ENCODE results near the gene SOCS6.

Gene SOCS6

DNA sequence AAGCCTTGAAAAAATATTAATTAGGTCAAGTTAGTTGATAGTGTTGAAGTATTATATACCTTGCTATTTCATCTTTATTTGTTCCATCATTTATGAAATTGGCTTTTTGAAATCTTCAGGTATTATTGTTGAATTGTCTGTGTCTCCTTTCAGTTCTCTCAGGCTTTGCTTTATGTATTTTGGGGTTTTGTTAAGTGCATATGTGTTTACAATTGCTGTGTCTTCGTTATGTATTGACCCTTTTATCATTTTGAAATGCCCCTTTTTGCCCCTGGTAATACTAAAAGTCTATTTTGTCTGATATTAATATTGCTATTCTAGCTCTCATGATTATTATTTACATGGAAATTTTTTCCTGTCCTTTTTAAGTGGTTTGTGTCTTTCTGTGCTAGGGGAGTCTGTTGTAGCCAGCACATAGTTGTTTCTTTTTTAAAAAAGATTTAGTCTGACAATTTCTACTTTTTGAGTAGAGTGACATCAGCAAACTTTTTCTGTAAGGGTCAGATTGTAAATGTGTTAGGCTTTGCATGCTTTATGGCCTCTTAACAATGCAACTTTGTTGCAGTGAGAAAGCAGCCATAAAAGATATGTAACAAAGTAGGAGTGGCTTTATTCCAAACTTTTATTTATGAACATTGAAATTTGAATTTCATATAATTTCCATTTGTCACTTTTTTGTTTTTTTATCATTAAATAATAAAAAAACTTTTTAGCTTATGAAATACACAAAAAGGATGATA, 19.9 kb downstream of the SOCS6 start:
- in situ Hi-C loops (cut with HindIII; ENCODE audit: low sequenced_read_pairs) = no loop called here
- TF ChIP-seq, protein P1, sequence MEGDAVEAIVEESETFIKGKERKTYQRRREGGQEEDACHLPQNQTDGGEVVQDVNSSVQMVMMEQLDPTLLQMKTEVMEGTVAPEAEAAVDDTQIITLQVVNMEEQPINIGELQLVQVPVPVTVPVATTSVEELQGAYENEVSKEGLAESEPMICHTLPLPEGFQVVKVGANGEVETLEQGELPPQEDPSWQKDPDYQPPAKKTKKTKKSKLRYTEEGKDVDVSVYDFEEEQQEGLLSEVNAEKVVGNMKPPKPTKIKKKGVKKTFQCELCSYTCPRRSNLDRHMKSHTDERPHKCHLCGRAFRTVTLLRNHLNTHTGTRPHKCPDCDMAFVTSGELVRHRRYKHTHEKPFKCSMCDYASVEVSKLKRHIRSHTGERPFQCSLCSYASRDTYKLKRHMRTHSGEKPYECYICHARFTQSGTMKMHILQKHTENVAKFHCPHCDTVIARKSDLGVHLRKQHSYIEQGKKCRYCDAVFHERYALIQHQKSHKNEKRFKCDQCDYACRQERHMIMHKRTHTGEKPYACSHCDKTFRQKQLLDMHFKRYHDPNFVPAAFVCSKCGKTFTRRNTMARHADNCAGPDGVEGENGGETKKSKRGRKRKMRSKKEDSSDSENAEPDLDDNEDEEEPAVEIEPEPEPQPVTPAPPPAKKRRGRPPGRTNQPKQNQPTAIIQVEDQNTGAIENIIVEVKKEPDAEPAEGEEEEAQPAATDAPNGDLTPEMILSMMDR (IDR thresholded peaks at IDR 0.05; ENCODE audit: low read depth, low read length, missing control alignments) = no peak
- no peak for DNase-seq (ENCODE audit: low read depth)
- no peak overlapping the region for H3K4me3 ChIP-seq (ENCODE audit: low read depth, low read length)

DNA sequence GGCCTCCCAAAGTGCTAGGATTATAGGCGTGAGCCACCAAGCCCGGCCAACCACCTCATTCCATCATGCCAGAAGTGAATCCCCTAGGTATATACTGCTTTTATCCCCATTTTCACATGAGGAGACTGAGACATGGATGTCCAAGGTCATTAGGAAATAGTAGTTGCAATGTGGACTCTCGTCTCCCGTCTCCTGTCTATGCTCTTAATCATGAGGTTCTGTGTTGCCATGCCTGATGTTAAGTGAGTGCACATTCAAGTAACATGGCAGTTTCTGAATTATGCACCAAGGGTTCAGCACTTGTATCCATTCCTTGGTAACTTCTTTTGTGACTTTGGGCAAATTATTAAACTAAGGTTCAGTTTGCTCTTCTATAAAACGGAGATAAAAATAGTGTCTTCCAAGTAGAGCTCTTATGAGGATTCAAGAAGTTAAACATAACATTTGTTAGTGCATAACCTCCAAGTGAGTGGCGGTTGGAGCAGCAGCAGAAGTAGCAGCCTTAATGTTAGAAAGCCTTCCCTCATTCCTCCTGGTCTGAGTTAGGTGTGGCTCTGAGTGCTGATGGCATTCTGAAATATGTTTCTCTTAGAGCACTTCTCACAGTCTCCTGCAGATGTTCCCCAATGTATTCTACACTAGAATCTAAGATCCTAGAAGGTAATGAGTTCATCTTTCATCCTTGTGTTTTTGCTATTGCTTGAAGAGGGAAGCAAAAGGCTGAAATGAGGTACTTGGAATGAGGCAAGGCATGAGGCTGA, 21.9 kb downstream of the SOCS6 start:
- in situ Hi-C loops (cut with HindIII; ENCODE audit: low sequenced_read_pairs) = no loop called here
- H3K4me3 ChIP-seq (ENCODE audit: low read depth, low read length) = no peak overlapping the region
- DNase-seq (ENCODE audit: low read depth) = no peak
- TF ChIP-seq, protein P1 (IDR thresholded peaks at IDR 0.05; ENCODE audit: low read depth, low read length, missing control alignments) = no peak

DNA sequence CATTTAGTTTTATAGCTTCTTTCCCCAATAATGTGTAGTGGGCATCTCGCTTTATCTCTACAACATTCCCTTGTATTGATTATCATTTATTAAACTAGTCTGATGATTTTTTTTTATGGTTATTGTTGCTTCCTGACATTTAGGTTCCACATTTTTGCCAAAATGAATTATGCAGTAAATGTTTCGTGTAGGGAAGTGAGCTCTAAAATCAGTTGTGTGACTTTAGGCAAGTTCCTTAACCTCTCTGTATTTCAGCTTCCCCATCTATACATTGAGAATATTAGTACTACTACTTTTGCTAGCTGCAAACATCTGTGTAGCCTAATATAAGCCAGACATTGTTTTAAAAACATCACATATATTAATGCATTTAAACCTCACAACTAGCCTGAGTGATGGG, 22.9 kb downstream of the SOCS6 start:
- TF ChIP-seq, protein P1 (IDR thresholded peaks at IDR 0.05; ENCODE audit: low read depth, low read length, missing control alignments) = no peak
- no peak overlapping the region for H3K4me3 ChIP-seq (ENCODE audit: low read depth, low read length)
- in situ Hi-C loops (cut with HindIII; ENCODE audit: low sequenced_read_pairs) = no loop called here
- DNase-seq (ENCODE audit: low read depth) = no peak

DNA sequence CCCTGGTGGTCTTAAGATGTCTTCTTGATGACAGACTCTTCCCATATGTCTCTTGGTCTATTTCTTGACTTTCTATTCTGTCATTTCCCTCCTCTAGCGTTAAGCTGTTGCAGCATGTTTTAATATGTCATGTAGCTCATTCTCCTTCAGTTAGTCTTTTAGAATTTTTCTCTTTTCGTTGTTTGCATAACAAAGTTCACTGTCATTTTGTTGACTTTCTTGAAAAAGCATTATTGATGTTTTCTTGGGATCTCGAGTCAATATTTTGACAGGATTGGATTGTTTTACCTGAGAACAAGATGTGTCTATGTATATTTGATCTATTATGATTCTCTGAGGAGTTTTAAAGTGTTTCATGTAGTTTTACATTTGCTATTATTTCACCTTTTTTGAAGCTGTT, 24.8 kb downstream of the SOCS6 start:
- no peak for DNase-seq (ENCODE audit: low read depth)
- TF ChIP-seq, protein P1 (IDR thresholded peaks at IDR 0.05; ENCODE audit: low read depth, low read length, missing control alignments) = no peak
- H3K4me3 ChIP-seq (ENCODE audit: low read depth, low read length) = no peak overlapping the region
- in situ Hi-C loops (cut with HindIII; ENCODE audit: low sequenced_read_pairs) = no loop called here

DNA sequence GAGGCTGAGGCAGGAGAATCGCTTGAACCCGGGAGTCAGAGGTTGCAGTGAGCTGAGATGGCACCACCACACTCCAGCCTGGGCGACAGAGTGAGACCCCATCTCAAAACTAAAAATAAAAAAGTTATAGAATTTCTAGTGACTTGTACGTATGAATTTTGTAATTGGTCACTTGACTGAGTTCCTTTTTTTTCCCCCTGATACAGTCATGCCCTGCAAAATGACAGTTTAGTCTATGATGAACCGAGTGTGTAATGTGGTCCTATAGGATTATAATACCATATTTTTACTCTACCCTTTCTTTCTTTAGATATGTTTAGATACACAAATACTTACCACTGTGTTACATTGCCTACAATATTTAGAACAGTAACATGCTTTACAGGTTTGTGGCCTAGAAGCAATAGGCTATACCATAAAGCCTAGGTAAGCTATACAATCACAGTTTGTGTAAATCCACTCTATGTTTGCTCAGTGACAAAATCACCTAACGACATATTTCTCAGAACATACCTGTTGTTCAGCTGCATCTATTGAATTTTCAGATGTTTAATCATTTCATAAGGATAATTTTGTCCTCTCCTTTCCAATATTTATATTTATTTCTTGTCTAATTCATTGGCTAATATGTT, 25.4 kb downstream of the SOCS6 start:
- no peak overlapping the region for H3K4me3 ChIP-seq (ENCODE audit: low read depth, low read length)
- no peak for DNase-seq (ENCODE audit: low read depth)
- TF ChIP-seq, protein P1 (IDR thresholded peaks at IDR 0.05; ENCODE audit: low read depth, low read length, missing control alignments) = no peak
- in situ Hi-C loops (cut with HindIII; ENCODE audit: low sequenced_read_pairs) = no loop called here

DNA sequence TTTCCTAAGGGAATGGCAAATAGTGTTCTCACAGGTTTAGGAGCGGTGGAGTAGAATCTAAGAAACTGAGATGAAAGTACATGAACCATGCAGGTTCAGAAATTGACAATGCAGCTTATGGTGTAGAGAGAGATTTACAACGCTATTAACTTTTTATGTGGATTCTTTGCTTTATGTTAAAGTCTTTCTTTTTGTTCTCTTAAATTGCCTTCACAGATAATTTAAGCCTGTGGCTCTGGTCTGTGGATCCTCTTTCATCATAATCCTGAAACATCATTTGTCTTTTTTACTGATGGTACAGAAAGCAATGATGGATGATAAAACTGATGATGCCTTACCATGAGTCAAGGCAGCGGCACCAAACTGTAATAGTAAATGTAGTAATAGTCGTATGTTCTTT, 30.3 kb downstream of the SOCS6 start:
- in situ Hi-C loops (cut with HindIII; ENCODE audit: low sequenced_read_pairs) = no loop called here
- DNase-seq (ENCODE audit: low read depth) = no peak
- TF ChIP-seq, protein P1 (IDR thresholded peaks at IDR 0.05; ENCODE audit: low read depth, low read length, missing control alignments) = no peak
- H3K4me3 ChIP-seq (ENCODE audit: low read depth, low read length) = no peak overlapping the region

Data from astrocyte of the cerebellum (primary cell).